ENCODE data around the gene EPYC.
"Not testable (repeated sequence)": the region's sequence is repeated elsewhere in the genome, so short reads cannot be mapped to it uniquely, and the experiment has no call there.

The EPYC gene

GRCh38 chr12:90990611-90991010 is 14.2 kb downstream of the EPYC start:
- DNase-seq (ENCODE audit: low spot score), result no peak

GRCh38 chr12:90989686-90990111 is 15.1 kb downstream of the EPYC start:
- DNase-seq (ENCODE audit: low spot score), result no peak

- no peak for DNase-seq (ENCODE audit: low spot score)
Measured at GRCh38 chr12:90987520-90987919, 17.3 kb downstream of the EPYC start.

- DNase-seq (ENCODE audit: low spot score), result no peak
Measured at GRCh38 chr12:90987101-90987500, 17.7 kb downstream of the EPYC start.

- DNase-seq (ENCODE audit: low spot score), result not testable (repeated sequence)
Measured at GRCh38 chr12:90985331-90985730, 19.4 kb downstream of the EPYC start.

GRCh38 chr12:90984114-90984513 is 20.7 kb downstream of the EPYC start:
- no peak for DNase-seq (ENCODE audit: low spot score)

- no peak for DNase-seq (ENCODE audit: low spot score)
Measured at GRCh38 chr12:90982170-90982569, 22.6 kb downstream of the EPYC start.

GRCh38 chr12:90979951-90980350 is 24.8 kb downstream of the EPYC start:
- DNase-seq (ENCODE audit: low spot score), result no peak

- no peak for DNase-seq (ENCODE audit: low spot score)
Measured at GRCh38 chr12:90979019-90979418, 25.8 kb downstream of the EPYC start.

- no peak for DNase-seq (ENCODE audit: low spot score)
Measured at GRCh38 chr12:90978117-90978770, 26.5 kb downstream of the EPYC start.

GRCh38 chr12:90977224-90977623 is 27.5 kb downstream of the EPYC start:
- DNase-seq (ENCODE audit: low spot score), result no peak

GRCh38 chr12:90974286-90974685 is 30.5 kb downstream of the EPYC start:
- no peak for DNase-seq (ENCODE audit: low spot score)

- DNase-seq (ENCODE audit: low spot score), result no peak
Measured at GRCh38 chr12:90972226-90972625, 32.5 kb downstream of the EPYC start.

GRCh38 chr12:90970911-90971310 is 33.9 kb downstream of the EPYC start:
- no peak for DNase-seq (ENCODE audit: low spot score)

- DNase-seq (ENCODE audit: low spot score), result no peak
Measured at GRCh38 chr12:90970471-90970870, 34.3 kb downstream of the EPYC start.

GRCh38 chr12:90969851-90970250 is 34.9 kb downstream of the EPYC start:
- DNase-seq (ENCODE audit: low spot score), result no peak

GRCh38 chr12:90969346-90969745 is 35.4 kb downstream of the EPYC start:
- DNase-seq (ENCODE audit: low spot score), result no peak

- DNase-seq (ENCODE audit: low spot score), result no peak
Measured at GRCh38 chr12:90965204-90965603, 39.6 kb downstream of the EPYC start.

- no peak for DNase-seq (ENCODE audit: low spot score)
Measured at GRCh38 chr12:90964616-90965015, 40.2 kb downstream of the EPYC start.

- DNase-seq (ENCODE audit: low spot score), result no peak
Measured at GRCh38 chr12:90963946-90964345, 40.8 kb downstream of the EPYC start.

GRCh38 chr12:90961154-90961553 is 43.6 kb downstream of the EPYC start:
- no peak for DNase-seq (ENCODE audit: low spot score)

GRCh38 chr12:90959538-90960139 is 45.1 kb downstream of the EPYC start:
- DNase-seq (ENCODE audit: low spot score), result peak; percentile 45

GRCh38 chr12:90959032-90959431 is 45.7 kb downstream of the EPYC start:
- no peak for DNase-seq (ENCODE audit: low spot score)

GRCh38 chr12:90958347-90958746 is 46.4 kb downstream of the EPYC start:
- DNase-seq (ENCODE audit: low spot score), result no peak
